Calu3 (cell line): Measurements from ENCODE around the gene GOLGA6L7. TPM values are rescaled to one million over a fixed set of nuclear protein-coding genes. Genes with fewer than 3 reads are reported as not detected.

Experiments
- BruUV-seq: library from RNA; stranded (reverse); fragments of 400-500 nt; replicated peaks from 2 replicates; lab custom pipeline; 2021; lab: Mats Ljungman, UMichigan
- CTCF ChIA-PET: fragments of 300-600 bp; sonication (Branson Sonifier 250); formaldehyde crosslinking; loops from one replicate; lab custom pipeline; 2022; ENCODE audit warnings: antibody characterized with exemption; lab: Charles Lee
- DNase-seq: peaks from one replicate; pipeline ENCODE4 v3.0.0; 2022
- H3K27ac Mint-ChIP-seq: one replicate; pipeline ENCODE4 v1.8.0; 2022; ENCODE audit warnings: mixed read lengths; ENCODE audit not compliant: unreplicated experiment
- H3K27me3 Mint-ChIP-seq: one replicate; pipeline ENCODE4 v1.8.0; 2022; ENCODE audit warnings: mixed read lengths; ENCODE audit not compliant: unreplicated experiment
- H3K36me3 Mint-ChIP-seq: one replicate; pipeline ENCODE4 v1.8.0; 2022; ENCODE audit warnings: mild to moderate bottlenecking, moderate library complexity, mixed read lengths; ENCODE audit not compliant: insufficient read depth, unreplicated experiment
- H3K4me1 Mint-ChIP-seq: one replicate; pipeline ENCODE4 v1.8.0; 2022; ENCODE audit warnings: mild to moderate bottlenecking, low read depth, mixed read lengths; ENCODE audit not compliant: unreplicated experiment
- H3K4me3 Mint-ChIP-seq: one replicate; pipeline ENCODE4 v1.8.0; 2022; ENCODE audit warnings: mild to moderate bottlenecking, low read depth, moderate library complexity, mixed read lengths; ENCODE audit not compliant: unreplicated experiment
- H3K9me3 Mint-ChIP-seq: one replicate; pipeline ENCODE4 v1.8.0; 2022; ENCODE audit warnings: low read depth, mixed read lengths; ENCODE audit not compliant: unreplicated experiment
- intact Hi-C: fragments of 100-400 bp; cut with micrococcal nuclease; formaldehyde crosslinking; loops from one replicate; pipeline ENCODE4 v1.10.0; 2022; ENCODE audit not compliant: unreplicated experiment
- total RNA-seq: library from RNA; stranded (reverse); gene quantifications from 2 replicates; pipeline ENCODE4 v1.2.3, GENCODE V29; 2022
- TF ChIP-seq, protein P1 (sequence below): fragments of 200-600 bp; IDR thresholded peaks from one replicate; pipeline ENCODE4 v1.8.0; 2022; ENCODE audit warnings: antibody characterized with exemption; ENCODE audit not compliant: unreplicated experiment

GOLGA6L7 gene
- total RNA-seq, 1 experiment from 2014 or later = not detected

DNA sequence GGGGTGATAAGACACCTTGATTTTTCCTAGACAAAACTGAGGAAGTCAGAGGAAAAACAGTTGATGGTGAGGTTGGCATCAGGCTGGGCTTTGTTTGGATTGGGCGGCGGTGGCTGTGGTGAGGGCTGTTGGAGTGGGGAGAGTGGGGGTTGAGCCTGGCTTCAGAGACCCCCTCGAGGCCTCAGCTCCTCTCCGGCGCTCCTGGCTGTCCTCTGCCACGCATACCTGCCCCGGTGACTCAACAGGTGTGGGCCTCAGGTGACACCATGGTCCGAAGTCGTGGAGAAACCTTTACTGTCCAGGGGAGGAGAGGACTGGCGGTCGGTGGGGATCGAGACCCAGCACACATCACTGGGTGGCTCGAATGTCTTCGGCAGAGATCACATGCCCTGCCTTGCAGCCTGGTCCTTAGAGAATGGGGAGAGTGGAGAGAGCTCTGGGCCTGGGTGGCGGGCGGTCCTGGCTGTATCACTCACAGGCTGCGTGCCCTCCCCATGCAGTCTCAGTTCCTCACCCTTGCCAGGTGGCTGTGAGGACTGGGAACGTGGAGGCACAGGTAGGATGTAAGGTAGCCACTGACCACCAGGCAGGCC lies 40.0 kb upstream of the GOLGA6L7 start:
- Mint-ChIP-seq H3K27me3 (no peaks in the 10 kb centered on the region), H3K36me3 (no peaks in the 10 kb centered on the region), H3K27ac (no peak overlapping the region), H3K4me3 (no peak overlapping the region), H3K9me3 (no peaks in the 10 kb centered on the region), H3K4me1 (no peaks in the 10 kb centered on the region)
- TF ChIP-seq, protein P1, sequence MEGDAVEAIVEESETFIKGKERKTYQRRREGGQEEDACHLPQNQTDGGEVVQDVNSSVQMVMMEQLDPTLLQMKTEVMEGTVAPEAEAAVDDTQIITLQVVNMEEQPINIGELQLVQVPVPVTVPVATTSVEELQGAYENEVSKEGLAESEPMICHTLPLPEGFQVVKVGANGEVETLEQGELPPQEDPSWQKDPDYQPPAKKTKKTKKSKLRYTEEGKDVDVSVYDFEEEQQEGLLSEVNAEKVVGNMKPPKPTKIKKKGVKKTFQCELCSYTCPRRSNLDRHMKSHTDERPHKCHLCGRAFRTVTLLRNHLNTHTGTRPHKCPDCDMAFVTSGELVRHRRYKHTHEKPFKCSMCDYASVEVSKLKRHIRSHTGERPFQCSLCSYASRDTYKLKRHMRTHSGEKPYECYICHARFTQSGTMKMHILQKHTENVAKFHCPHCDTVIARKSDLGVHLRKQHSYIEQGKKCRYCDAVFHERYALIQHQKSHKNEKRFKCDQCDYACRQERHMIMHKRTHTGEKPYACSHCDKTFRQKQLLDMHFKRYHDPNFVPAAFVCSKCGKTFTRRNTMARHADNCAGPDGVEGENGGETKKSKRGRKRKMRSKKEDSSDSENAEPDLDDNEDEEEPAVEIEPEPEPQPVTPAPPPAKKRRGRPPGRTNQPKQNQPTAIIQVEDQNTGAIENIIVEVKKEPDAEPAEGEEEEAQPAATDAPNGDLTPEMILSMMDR = no peak
- CTCF ChIA-PET = no interaction called here
- DNase-seq = no peak
- no TSS peak for BruUV-seq
- intact Hi-C loops = no loop called here

DNA sequence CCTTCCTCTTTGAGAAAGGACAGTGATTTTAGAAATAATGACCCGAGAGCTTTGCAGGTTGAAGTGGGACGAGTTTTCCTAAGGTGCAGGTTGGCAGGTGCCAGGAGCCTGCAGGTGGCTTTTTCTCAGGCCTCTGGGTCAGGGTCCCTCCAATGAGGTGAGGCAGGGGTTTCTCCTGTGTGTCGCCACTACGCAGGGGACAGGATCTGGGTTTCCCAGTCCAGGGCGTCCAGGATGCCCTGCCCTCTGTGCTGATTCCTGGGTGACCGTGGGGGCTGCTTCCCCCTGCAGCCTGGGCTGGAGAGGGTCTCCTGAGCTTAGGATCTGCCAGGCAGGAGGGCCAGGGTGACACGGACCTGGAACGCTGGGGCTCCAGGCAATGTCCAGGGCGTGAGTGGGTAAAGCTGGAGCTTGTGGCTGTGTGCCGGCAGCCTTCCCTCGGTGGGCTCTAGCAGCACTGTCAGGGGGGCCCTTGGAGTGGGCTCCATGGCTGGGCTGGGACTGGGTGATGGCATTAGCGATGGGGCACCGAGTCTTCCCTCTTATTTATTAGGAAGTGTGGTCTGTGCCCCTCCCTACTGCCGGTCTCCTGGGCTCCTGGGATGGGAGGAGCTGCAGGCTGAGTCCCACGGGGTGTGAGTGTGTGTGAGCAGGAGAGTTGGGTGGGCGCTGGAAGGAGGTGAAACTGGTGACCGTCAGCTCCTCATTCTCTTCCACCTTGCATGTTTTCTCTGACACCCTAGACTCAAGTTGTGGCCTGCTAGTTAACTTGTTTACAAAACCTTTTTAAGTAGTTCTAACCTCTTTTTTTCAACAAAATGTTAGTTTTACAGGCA lies 39.1 kb upstream of the GOLGA6L7 start:
- no peak overlapping the region for H3K27ac Mint-ChIP-seq
- no peaks in the 10 kb centered on the region for H3K27me3 Mint-ChIP-seq
- TF ChIP-seq, protein P1 = no peak
- no peaks in the 10 kb centered on the region for H3K9me3 Mint-ChIP-seq
- intact Hi-C loops = no loop called here
- H3K36me3 Mint-ChIP-seq = no peaks in the 10 kb centered on the region
- no peaks in the 10 kb centered on the region for H3K4me1 Mint-ChIP-seq
- no TSS peak for BruUV-seq
- CTCF ChIA-PET = no interaction called here
- H3K4me3 Mint-ChIP-seq = no peak overlapping the region
- no peak for DNase-seq

DNA sequence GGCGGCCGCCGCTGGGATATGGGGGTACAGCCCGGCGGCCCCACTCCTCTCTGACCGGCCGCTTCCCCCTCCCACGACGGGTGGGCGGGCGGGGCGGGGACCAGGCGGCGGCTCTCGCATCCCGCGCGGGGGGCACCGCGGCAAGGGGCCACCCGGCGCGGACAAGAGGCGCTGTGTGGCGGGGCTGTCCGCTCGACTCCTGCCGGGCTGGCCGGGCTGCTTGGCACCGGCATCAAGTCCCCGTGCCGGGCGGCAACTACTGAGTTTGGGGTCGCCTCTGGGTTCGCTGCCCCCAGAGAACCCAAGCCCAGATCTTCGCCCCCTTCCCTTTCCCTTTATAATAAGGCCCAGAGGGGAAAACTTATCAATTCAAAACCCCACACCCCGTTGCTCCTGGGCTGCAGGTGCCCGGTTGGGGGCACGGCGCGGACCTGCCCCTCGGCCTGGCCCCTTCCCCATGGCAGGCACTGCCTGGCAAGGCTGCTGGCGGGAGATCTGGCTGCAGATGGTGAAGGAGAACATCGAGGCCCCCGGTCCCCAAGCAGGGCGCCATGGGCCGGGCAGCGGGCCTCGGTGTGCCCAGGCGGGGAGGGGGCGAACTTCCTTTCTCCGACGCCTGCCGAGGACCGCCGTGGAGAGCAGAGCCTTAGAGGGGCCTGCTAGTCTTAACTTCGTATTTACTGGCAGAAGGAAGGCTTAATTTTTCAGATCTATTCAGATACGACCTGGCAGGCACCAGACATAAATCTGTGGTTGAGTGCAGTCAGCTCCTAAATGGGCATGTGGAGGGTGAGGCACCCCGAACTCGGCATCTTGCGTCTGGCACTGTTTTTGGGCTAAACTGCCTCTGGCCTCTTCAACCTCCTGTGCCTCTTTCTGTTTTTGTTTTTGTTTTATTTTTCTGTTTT lies 38.2 kb upstream of the GOLGA6L7 start:
- H3K27ac Mint-ChIP-seq = no peak overlapping the region
- H3K4me1 Mint-ChIP-seq = no peaks in the 10 kb centered on the region
- H3K36me3 Mint-ChIP-seq = no peaks in the 10 kb centered on the region
- CTCF ChIA-PET = no interaction called here
- H3K27me3 Mint-ChIP-seq = no peaks in the 10 kb centered on the region
- no peak overlapping the region for H3K4me3 Mint-ChIP-seq
- H3K9me3 Mint-ChIP-seq = no peaks in the 10 kb centered on the region
- intact Hi-C loops = no loop called here
- TF ChIP-seq, protein P1 = no peak
- no peak for DNase-seq
- BruUV-seq = no TSS peak

DNA sequence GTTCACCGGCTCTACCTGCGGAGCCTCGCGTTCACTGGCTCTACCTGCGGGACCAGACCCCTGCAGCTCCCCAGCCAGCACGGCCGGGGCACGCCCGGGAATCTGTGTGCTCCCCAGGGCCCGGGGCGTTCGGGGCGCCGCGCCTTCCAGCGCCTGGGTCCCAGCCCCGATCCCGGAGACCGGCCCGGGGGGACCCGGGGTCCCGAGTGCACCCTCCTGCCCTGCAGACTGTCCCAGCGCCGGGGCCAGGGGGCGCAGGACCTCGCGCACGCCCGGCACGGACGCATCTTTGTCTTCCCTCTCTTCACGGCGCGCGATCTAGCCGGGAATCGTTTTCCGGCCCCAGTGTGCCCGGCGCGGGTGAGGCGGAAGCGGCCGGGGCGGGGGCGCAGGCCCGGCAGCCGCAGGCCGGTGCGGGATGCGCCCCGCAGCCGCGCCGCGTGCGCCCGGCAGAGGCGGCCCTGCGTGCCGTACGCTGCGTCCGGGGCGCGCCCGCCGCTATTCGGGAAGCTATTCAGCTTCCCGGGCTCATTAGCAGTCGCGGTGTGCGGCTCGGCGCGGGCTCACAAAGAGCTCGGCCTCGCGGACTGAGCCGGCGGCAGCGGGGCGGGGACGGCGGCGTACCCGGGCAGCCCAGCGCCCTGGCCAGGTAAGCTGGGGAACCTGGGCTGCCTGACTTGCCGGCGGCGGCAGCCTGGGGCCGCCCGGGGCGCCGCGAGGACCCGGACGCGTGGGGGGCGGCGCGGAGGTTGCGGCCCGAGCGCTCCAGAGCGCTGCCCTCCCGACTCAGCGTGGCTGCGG lies 37.4 kb upstream of the GOLGA6L7 start, which contains the start of gene APBA2:
TSS of gene APBA2 (plus strand) at position 345 of the 801 bp plus-strand sequence. CDS start 167,911 bp downstream, outside the sequence.
- intact Hi-C loops = no loop called here
- no peak for DNase-seq
- Mint-ChIP-seq H3K4me3 (no peak within 1 kb of the TSS), H3K36me3 (no peaks in the 10 kb centered on the region), H3K27me3 (no peaks in the 10 kb centered on the region), H3K4me1 (no peaks in the 10 kb centered on the region), H3K9me3 (no peaks in the 10 kb centered on the region), H3K27ac (no peak within 1 kb of the TSS)
- CTCF ChIA-PET = no interaction called here
- TF ChIP-seq, protein P1 = no peak
- BruUV-seq = no TSS peak
